ENCODE measurements around the gene ZNF682. TPM values are rescaled to one million over a fixed set of nuclear protein-coding genes. Genes with fewer than 3 reads are reported as not detected.
"Not testable (repeated sequence)": the region's sequence is repeated elsewhere in the genome, so short reads cannot be mapped to it uniquely, and the experiment has no call there.

ZNF682 gene
- 1.8 and 2.5 TPM in 2 replicates for total RNA-seq (2022)
- Bru-seq, nascent RNA, result percentile 52 among the genes with signal in this experiment
- percentile 58 among the genes with signal in this experiment for BruChase-seq, experiment 1, labeled RNA remaining after a 2-hour chase
- percentile 51 among the genes with signal in this experiment for BruChase-seq, experiment 2, labeled RNA remaining after a 6-hour chase
- long read RNA-seq, partial matches to known transcripts, result 0 of 1 reads
- long read RNA-seq, other reads (novel, unspliced or antisense), result 1 of 1 reads

- Mint-ChIP-seq H3K9me3 (ENCODE audit: unreplicated experiment) (no peaks in the 10 kb centered on the region), H3K36me3 (ENCODE audit: insufficient read depth, unreplicated experiment) (peaks cover 3% of the 10 kb centered on the region), H3K27me3 (ENCODE audit: insufficient read depth, unreplicated experiment) (no peaks in the 10 kb centered on the region), H3K27ac (ENCODE audit: unreplicated experiment) (no peak within 1 kb of the TSS), H3K4me1 (ENCODE audit: low read depth, unreplicated experiment) (no peaks in the 10 kb centered on the region), H3K4me3 (ENCODE audit: unreplicated experiment) (peak within 1 kb of the TSS; percentile 74)
- ChIA-PET CTCF (no interaction called here), POLR2A (interaction anchor here (2.2 kb wide), 1 partner anchor 13 kb away, joined by 12 read pairs; no protein-coding TSS in a partner anchor)
- no peaks in the 10 kb centered on the region for H3K4me1 ChIP-seq
- peak within 1 kb of the TSS; percentile 63 for H3K4me3 ChIP-seq (ENCODE audit: low read depth, low read length)
- peak; percentile 87 to 93 for DNase-seq
- no peak for TF ChIP-seq CTCF (IDR thresholded peaks at IDR 0.05; ENCODE audit: insufficient read depth in 1 of 2, low read depth in 1 of 2, low read length in 1 of 2, severe bottlenecking in 1 of 2, unreplicated experiment in 1 of 2)
- H3K36me3 ChIP-seq (ENCODE audit: control insufficient read depth, insufficient read depth, low read length), result no peaks in the 10 kb centered on the region
- no TSS peak for BruUV-seq (replicated peaks)
- no peaks in the 10 kb centered on the region for H3K27me3 ChIP-seq (replicated peaks; ENCODE audit: control insufficient read depth, insufficient read depth, low read length)
- peaks cover 6% of the 10 kb centered on the region; the same call in 1 of the 2 replicates for H3K9me3 ChIP-seq
- intact Hi-C loops (cut with micrococcal nuclease; ENCODE audit: unreplicated experiment), result loop anchor here (1.0 kb wide), 1 partner anchor 13 kb away; no protein-coding TSS in a partner anchor
Measured at GRCh38 chr19:20039203-20039723, at the start of gene ZNF682. TSS of gene ZNF682 (minus strand) at chr19:20039505. CDS start at chr19:20039345, 160 bp downstream.

- H3K4me3 ChIP-seq (ENCODE audit: low read depth, low read length); H3K4me1 Mint-ChIP-seq (ENCODE audit: low read depth, unreplicated experiment): not testable (repeated sequence)
- H3K36me3 Mint-ChIP-seq (ENCODE audit: insufficient read depth, unreplicated experiment), result peaks cover 11% of the 10 kb centered on the region
Measured at GRCh38 chr19:20082876-20083275, 43.6 kb upstream of the ZNF682 start.

GRCh38 chr19:20082232-20082833, 43.0 kb upstream of the ZNF682 start:
- Mint-ChIP-seq H3K9me3 (ENCODE audit: unreplicated experiment) (peaks cover 16% of the 10 kb centered on the region), H3K36me3 (ENCODE audit: insufficient read depth, unreplicated experiment) (peaks cover 11% of the 10 kb centered on the region), H3K4me3 (ENCODE audit: unreplicated experiment) (peak overlapping the region; percentile 49)
- POLR2A ChIA-PET; H3K36me3 ChIP-seq (ENCODE audit: control insufficient read depth, insufficient read depth, low read length); H3K4me3 ChIP-seq (ENCODE audit: low read depth, low read length); H3K27me3 Mint-ChIP-seq (ENCODE audit: insufficient read depth, unreplicated experiment); BruUV-seq (replicated peaks); CTCF ChIA-PET; H3K9me3 ChIP-seq; H3K27me3 ChIP-seq (replicated peaks; ENCODE audit: control insufficient read depth, insufficient read depth, low read length); H3K4me1 ChIP-seq; H3K4me1 Mint-ChIP-seq (ENCODE audit: low read depth, unreplicated experiment); intact Hi-C loops (cut with micrococcal nuclease; ENCODE audit: unreplicated experiment); H3K27ac Mint-ChIP-seq (ENCODE audit: unreplicated experiment): not testable (repeated sequence)
- DNase-seq, result peak; percentile 5 to 59

More at GRCh38 chr19:20082876-20083275, 43.6 kb upstream of the ZNF682 start:
- Mint-ChIP-seq H3K4me3 (ENCODE audit: unreplicated experiment) (peak overlapping the region; percentile 49), H3K9me3 (ENCODE audit: unreplicated experiment) (peaks cover 21% of the 10 kb centered on the region)
- H3K9me3 ChIP-seq; H3K4me1 ChIP-seq; intact Hi-C loops (cut with micrococcal nuclease; ENCODE audit: unreplicated experiment); DNase-seq; H3K27ac Mint-ChIP-seq (ENCODE audit: unreplicated experiment); H3K27me3 Mint-ChIP-seq (ENCODE audit: insufficient read depth, unreplicated experiment); H3K36me3 ChIP-seq (ENCODE audit: control insufficient read depth, insufficient read depth, low read length); POLR2A ChIA-PET; CTCF ChIA-PET; H3K27me3 ChIP-seq (replicated peaks; ENCODE audit: control insufficient read depth, insufficient read depth, low read length); BruUV-seq (replicated peaks): not testable (repeated sequence)

GRCh38 chr19:20080656-20081055, 41.4 kb upstream of the ZNF682 start:
- H3K9me3 ChIP-seq, result 0 out of 2 replicates have a peak, but pooled peaks cover 9% of the 10 kb centered on the region
- H3K4me1 ChIP-seq, result no peaks in the 10 kb centered on the region
- BruUV-seq (replicated peaks), result no TSS peak
- H3K36me3 Mint-ChIP-seq (ENCODE audit: insufficient read depth, unreplicated experiment), result peaks cover 11% of the 10 kb centered on the region
- ChIA-PET POLR2A (no interaction called here), CTCF (no interaction called here)
- intact Hi-C loops (cut with micrococcal nuclease; ENCODE audit: unreplicated experiment), result no loop called here
- no peaks in the 10 kb centered on the region for H3K4me1 Mint-ChIP-seq (ENCODE audit: low read depth, unreplicated experiment)
- no peaks in the 10 kb centered on the region for H3K36me3 ChIP-seq (ENCODE audit: control insufficient read depth, insufficient read depth, low read length)
- H3K27me3 ChIP-seq (replicated peaks; ENCODE audit: control insufficient read depth, insufficient read depth, low read length), result no peaks in the 10 kb centered on the region
- peaks cover 13% of the 10 kb centered on the region for H3K9me3 Mint-ChIP-seq (ENCODE audit: unreplicated experiment)
- H3K4me3 ChIP-seq (ENCODE audit: low read depth, low read length), result no peak overlapping the region
- TF ChIP-seq CTCF (IDR thresholded peaks at IDR 0.05; ENCODE audit: insufficient read depth in 1 of 2, low read depth in 1 of 2, low read length in 1 of 2, severe bottlenecking in 1 of 2, unreplicated experiment in 1 of 2), result no peak
- DNase-seq, result no peak
- H3K27me3 Mint-ChIP-seq (ENCODE audit: insufficient read depth, unreplicated experiment), result no peaks in the 10 kb centered on the region
- no peak overlapping the region for H3K27ac Mint-ChIP-seq (ENCODE audit: unreplicated experiment)
- no peak overlapping the region for H3K4me3 Mint-ChIP-seq (ENCODE audit: unreplicated experiment)

Data from Caco-2 (cell line).